NT2/D1 (cell line): ENCODE data around the gene GLDN.

Experiments
- DNase-seq: peaks from one replicate; pipeline ENCODE4 v3.0.0-alpha.2; 2011; ENCODE audit warnings: low read depth, low spot score
- H3K27me3 ChIP-seq: 2 replicates; pipeline ENCODE4 v1.6.0; 2011; ENCODE audit warnings: mild to moderate bottlenecking; ENCODE audit not compliant: insufficient read length, insufficient read depth
- H3K36me3 ChIP-seq: 2 replicates; pipeline ENCODE4 v1.6.1; 2011; ENCODE audit warnings: mild to moderate bottlenecking, low read length, mixed read lengths; ENCODE audit not compliant: insufficient read depth, insufficient read length
- H3K4me1 ChIP-seq: 2 replicates; pipeline ENCODE4 v1.5.1; 2011; ENCODE audit not compliant: insufficient read depth, insufficient read length
- H3K4me3 ChIP-seq: 2 replicates; pipeline ENCODE4 v1.5.1; 2011; ENCODE audit warnings: low read depth; ENCODE audit not compliant: insufficient read length
- H3K9ac ChIP-seq: 2 replicates; pipeline ENCODE4 v1.6.0; 2011; ENCODE audit warnings: low read depth; ENCODE audit not compliant: insufficient read length
- H3K9me3 ChIP-seq: 2 replicates; pipeline ENCODE4 v1.5.1; 2011; ENCODE audit warnings: mild to moderate bottlenecking, low read length; ENCODE audit not compliant: insufficient read depth
- SUZ12 ChIP-seq: IDR thresholded peaks from 2 replicates; pipeline ENCODE4 v1.6.1; 2011; ENCODE audit not compliant: insufficient read length, insufficient read depth; ENCODE audit errors: extremely low read depth
- YY1 ChIP-seq: IDR thresholded peaks from 2 replicates; pipeline ENCODE4 v1.6.1; 2011; ENCODE audit not compliant: insufficient read length, insufficient read depth
- ZNF274 ChIP-seq: IDR thresholded peaks from 2 replicates; pipeline ENCODE4 v1.6.1; 2011; ENCODE audit warnings: mild to moderate bottlenecking, low read depth, low read length

Gene GLDN

GRCh38 chr15:51322621-51323296 is 18.7 kb upstream of the GLDN start:
- Histone ChIP-seq H3K4me3 (no peak overlapping the region), H3K27me3 (no peaks in the 10 kb centered on the region), H3K9me3 (no peaks in the 10 kb centered on the region), H3K36me3 (no peaks in the 10 kb centered on the region), H3K9ac (no peak overlapping the region), H3K4me1 (no peaks in the 10 kb centered on the region)
- TF ChIP-seq SUZ12 (no peak), ZNF274 (no peak), YY1 (no peak)
- no peak for DNase-seq

- no peak overlapping the region for H3K4me3 ChIP-seq
- H3K9me3 ChIP-seq = no peaks in the 10 kb centered on the region
- no peak overlapping the region for H3K9ac ChIP-seq
- H3K36me3 ChIP-seq = no peaks in the 10 kb centered on the region
- TF ChIP-seq YY1 (no peak), SUZ12 (no peak), ZNF274 (no peak)
- no peaks in the 10 kb centered on the region for H3K27me3 ChIP-seq
- no peak for DNase-seq
- no peaks in the 10 kb centered on the region for H3K4me1 ChIP-seq
These were observed 17.7 kb upstream of the GLDN start for GRCh38 chr15:51323749-51324148.

GRCh38 chr15:51325167-51325566 is 16.3 kb upstream of the GLDN start:
- no peaks in the 10 kb centered on the region for H3K9me3 ChIP-seq
- H3K36me3 ChIP-seq = no peaks in the 10 kb centered on the region
- TF ChIP-seq ZNF274 (no peak), YY1 (no peak), SUZ12 (no peak)
- no peaks in the 10 kb centered on the region for H3K4me1 ChIP-seq
- H3K27me3 ChIP-seq = no peaks in the 10 kb centered on the region
- H3K4me3 ChIP-seq = no peak overlapping the region
- no peak overlapping the region for H3K9ac ChIP-seq
- no peak for DNase-seq

- H3K27me3 ChIP-seq = no peaks in the 10 kb centered on the region
- no peak for TF ChIP-seq ZNF274
- no peak for TF ChIP-seq SUZ12
- no peak for TF ChIP-seq YY1
These were observed 14.4 kb upstream of the GLDN start for GRCh38 chr15:51327081-51327480.

GRCh38 chr15:51328926-51329325 is 12.5 kb upstream of the GLDN start:
- Histone ChIP-seq H3K4me3 (no peak overlapping the region), H3K9ac (no peak overlapping the region), H3K36me3 (no peaks in the 10 kb centered on the region), H3K9me3 (peaks cover 4% of the 10 kb centered on the region; the same call in 1 of the 2 replicates), H3K27me3 (no peaks in the 10 kb centered on the region), H3K4me1 (no peaks in the 10 kb centered on the region)
- no peak for DNase-seq
- no peak for TF ChIP-seq SUZ12
- no peak for TF ChIP-seq YY1
- TF ChIP-seq ZNF274 = no peak

More at GRCh38 chr15:51327081-51327480, 14.4 kb upstream of the GLDN start:
- Histone ChIP-seq H3K36me3 (no peaks in the 10 kb centered on the region), H3K9ac (no peak overlapping the region), H3K4me1 (no peaks in the 10 kb centered on the region), H3K9me3 (no peaks in the 10 kb centered on the region), H3K4me3 (no peak overlapping the region)
- no peak for DNase-seq

GRCh38 chr15:51331141-51331540 is 10.3 kb upstream of the GLDN start:
- H3K9ac ChIP-seq = no peak overlapping the region

GRCh38 chr15:51332206-51333147 is 9.0 kb upstream of the GLDN start:
- peaks cover 4% of the 10 kb centered on the region; the same call in 1 of the 2 replicates for H3K9me3 ChIP-seq
- TF ChIP-seq SUZ12 = no peak
- TF ChIP-seq YY1 = no peak
- no peak for TF ChIP-seq ZNF274
- no peaks in the 10 kb centered on the region for H3K27me3 ChIP-seq
- H3K4me3 ChIP-seq = no peak overlapping the region
- H3K36me3 ChIP-seq = no peaks in the 10 kb centered on the region
- H3K4me1 ChIP-seq = no peaks in the 10 kb centered on the region
- no peak overlapping the region for H3K9ac ChIP-seq
- DNase-seq = no peak

More at GRCh38 chr15:51331141-51331540, 10.3 kb upstream of the GLDN start:
- H3K27me3 ChIP-seq = no peaks in the 10 kb centered on the region
- no peak for DNase-seq
- TF ChIP-seq ZNF274 (no peak), YY1 (no peak), SUZ12 (no peak)
- no peaks in the 10 kb centered on the region for H3K36me3 ChIP-seq
- no peak overlapping the region for H3K4me3 ChIP-seq
- H3K4me1 ChIP-seq = no peaks in the 10 kb centered on the region
- peaks cover 4% of the 10 kb centered on the region; the same call in 1 of the 2 replicates for H3K9me3 ChIP-seq
